Cortex of kidney (tissue), 1 donor: Measurements from ENCODE around the gene COL9A1.

Experiments
- DNase-seq: peaks from one replicate; lab custom pipeline; 2025; lab: John Stamatoyannopoulos, UW

Gene COL9A1

GRCh38 chr6:70286905-70287304, 16.0 kb downstream of the COL9A1 start:
- no peak for DNase-seq

GRCh38 chr6:70285201-70285600, 17.7 kb downstream of the COL9A1 start:
- no peak for DNase-seq

- DNase-seq, result no peak
Observed at GRCh38 chr6:70282919-70283461, 19.9 kb downstream of the COL9A1 start.

GRCh38 chr6:70282312-70282918, 20.5 kb downstream of the COL9A1 start:
- DNase-seq, result no peak

GRCh38 chr6:70281923-70282311, 21.0 kb downstream of the COL9A1 start:
- no peak for DNase-seq

- DNase-seq, result no peak
Observed at GRCh38 chr6:70280400-70280853, 22.5 kb downstream of the COL9A1 start.

- no peak for DNase-seq
Observed at GRCh38 chr6:70277470-70277869, 25.4 kb downstream of the COL9A1 start.

GRCh38 chr6:70274338-70274737, 28.5 kb downstream of the COL9A1 start:
- no peak for DNase-seq

GRCh38 chr6:70272071-70272470, 30.8 kb downstream of the COL9A1 start:
- DNase-seq, result no peak

- DNase-seq, result no peak
Observed at GRCh38 chr6:70270287-70271005, 32.4 kb downstream of the COL9A1 start.

- no peak for DNase-seq
Observed at GRCh38 chr6:70266142-70266541, 36.7 kb downstream of the COL9A1 start.

- no peak for DNase-seq
Observed at GRCh38 chr6:70264306-70264705, 38.6 kb downstream of the COL9A1 start.

- DNase-seq, result no peak
Observed at GRCh38 chr6:70258483-70258882, 44.4 kb downstream of the COL9A1 start.

GRCh38 chr6:70257768-70258273, 45.1 kb downstream of the COL9A1 start:
- DNase-seq, result no peak

- no peak for DNase-seq
Observed at GRCh38 chr6:70254784-70255183, 48.1 kb downstream of the COL9A1 start.

- no peak for DNase-seq
Observed at GRCh38 chr6:70253923-70254322, 49.0 kb downstream of the COL9A1 start.

- DNase-seq, result no peak
Observed at GRCh38 chr6:70252604-70253003, 50.3 kb downstream of the COL9A1 start.

GRCh38 chr6:70246118-70246517, 56.8 kb downstream of the COL9A1 start:
- no peak for DNase-seq

- no peak for DNase-seq
Observed at GRCh38 chr6:70241991-70242420, 60.9 kb downstream of the COL9A1 start.

GRCh38 chr6:70241031-70241430, 61.9 kb downstream of the COL9A1 start:
- no peak for DNase-seq

- DNase-seq, result no peak
Observed at GRCh38 chr6:70236343-70236742, 66.5 kb downstream of the COL9A1 start.

- no peak for DNase-seq
Observed at GRCh38 chr6:70234561-70235236, 68.2 kb downstream of the COL9A1 start.

- DNase-seq, result no peak
Observed at GRCh38 chr6:70231311-70231710, 71.6 kb downstream of the COL9A1 start.
